ENCODE results near the gene CACNA1B. TPM values are rescaled to one million over a fixed set of nuclear protein-coding genes. Genes with fewer than 3 reads are reported as not detected.

The CACNA1B gene
- total and polyA plus RNA-seq, 7 experiments from 2014 or later, result 0.07 TPM; not detected in 6

- ATAC-seq (no peak), DNase-seq (no peak)
- Histone ChIP-seq H3K36me3 (ENCODE audit: control insufficient read depth in 2 of 3, insufficient read depth in 3 of 3, low read length in 3 of 3) (no peaks in the 10 kb centered on the region), H3K4me1 (ENCODE audit: control insufficient read depth in 2 of 2, insufficient read depth in 2 of 2, low read length in 2 of 2) (no peaks in the 10 kb centered on the region), H3K27me3 (ENCODE audit: control insufficient read depth in 2 of 2, insufficient read depth in 2 of 2, low read length in 2 of 2) (no peaks in the 10 kb centered on the region), H3K27ac (ENCODE audit: low read depth, low read length) (no peak overlapping the region), H3K4me3 (ENCODE audit: low read length) (no peak overlapping the region), H3K9me3 (ENCODE audit: control insufficient read depth in 2 of 3, low read length in 3 of 3) (no peaks in the 10 kb centered on the region)
- Mint-ChIP-seq H3K27me3 (peaks cover 0 to 22% (median 7%) of the 10 kb centered on the region in 5 donors), H3K36me3 (peaks cover 0 to 2% (median 0%) of the 10 kb centered on the region in 5 donors), H3K9me3 (no peaks in the 10 kb centered on the region), H3K27ac (no peak overlapping the region), H3K4me1 (peaks cover 0 to 4% (median 0%) of the 10 kb centered on the region in 7 donors), H3K4me3 (no peak overlapping the region)
- intact Hi-C loops (cut with micrococcal nuclease), result no loop called here
- CTCF ChIA-PET, result no interaction called here
- POLR2A ChIA-PET, result no interaction called here
Measured at GRCh38 chr9:137919649-137920141, 42.1 kb downstream of the CACNA1B start.

DNA sequence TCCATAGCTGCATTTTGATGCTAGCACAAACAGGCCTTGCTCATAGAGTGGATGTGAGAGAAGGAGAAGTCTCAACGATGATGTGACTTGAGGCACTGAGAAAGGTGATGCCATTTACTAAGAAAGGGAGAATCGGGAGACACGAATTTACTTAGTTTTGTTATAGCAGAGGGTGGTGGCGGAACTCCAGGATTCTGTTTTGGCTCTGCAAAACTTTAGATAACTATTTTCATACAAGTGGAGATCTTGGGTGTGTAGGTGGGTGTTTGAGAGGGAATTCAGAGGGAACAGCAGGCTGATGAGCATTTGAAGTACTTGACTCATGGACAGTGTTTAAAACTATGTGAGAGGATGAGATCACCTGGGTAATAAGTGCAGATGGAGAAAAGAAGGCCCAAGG lies 43.2 kb downstream of the CACNA1B start:
- ChIA-PET CTCF (no interaction called here), POLR2A (no interaction called here)
- no peak for ATAC-seq
- DNase-seq, result no peak
- peaks cover 0 to 4% (median 0%) of the 10 kb centered on the region in 7 donors for H3K4me1 Mint-ChIP-seq
- Histone ChIP-seq H3K27ac (ENCODE audit: low read depth, low read length) (no peak overlapping the region), H3K4me1 (ENCODE audit: control insufficient read depth in 2 of 2, insufficient read depth in 2 of 2, low read length in 2 of 2) (no peaks in the 10 kb centered on the region), H3K4me3 (ENCODE audit: low read length) (no peak overlapping the region), H3K27me3 (ENCODE audit: control insufficient read depth in 2 of 2, insufficient read depth in 2 of 2, low read length in 2 of 2) (no peaks in the 10 kb centered on the region), H3K36me3 (ENCODE audit: control insufficient read depth in 2 of 3, insufficient read depth in 3 of 3, low read length in 3 of 3) (no peaks in the 10 kb centered on the region), H3K9me3 (ENCODE audit: control insufficient read depth in 2 of 3, low read length in 3 of 3) (no peaks in the 10 kb centered on the region)
- peaks cover 0 to 2% (median 0%) of the 10 kb centered on the region in 5 donors for H3K36me3 Mint-ChIP-seq
- no peaks in the 10 kb centered on the region for H3K9me3 Mint-ChIP-seq
- peaks cover 0 to 22% (median 7%) of the 10 kb centered on the region in 5 donors for H3K27me3 Mint-ChIP-seq
- no peak overlapping the region for H3K4me3 Mint-ChIP-seq
- intact Hi-C loops (cut with micrococcal nuclease), result no loop called here
- no peak overlapping the region for H3K27ac Mint-ChIP-seq

DNA sequence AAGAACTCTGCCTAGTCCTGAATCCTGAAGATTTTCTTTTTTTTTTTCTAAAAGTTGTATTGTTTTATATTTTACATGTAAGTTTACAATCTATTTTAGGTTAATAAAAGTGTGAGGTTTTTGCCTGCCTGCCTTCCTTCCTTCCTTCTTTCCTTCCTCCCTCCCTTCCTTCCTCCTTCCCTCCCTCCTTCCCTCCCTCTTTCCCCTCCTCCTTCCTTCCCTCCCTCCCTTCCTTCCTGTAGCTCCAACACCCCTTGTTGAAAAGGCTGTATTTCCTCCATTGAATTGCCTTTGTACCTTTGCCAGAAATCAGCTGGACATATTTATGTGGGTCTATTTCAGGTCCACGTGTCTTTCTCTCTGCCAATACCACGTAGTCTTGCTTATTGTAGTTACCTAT lies 46.6 kb downstream of the CACNA1B start:
- peaks cover 0 to 4% (median 0%) of the 10 kb centered on the region in 7 donors for H3K4me1 Mint-ChIP-seq
- no peak for DNase-seq
- no peaks in the 10 kb centered on the region for H3K27me3 ChIP-seq (ENCODE audit: control insufficient read depth in 2 of 2, insufficient read depth in 2 of 2, low read length in 2 of 2)
- intact Hi-C loops (cut with micrococcal nuclease), result no loop called here
- H3K36me3 Mint-ChIP-seq, result peaks cover 0 to 6% (median 0%) of the 10 kb centered on the region in 5 donors
- ChIA-PET POLR2A (no interaction called here), CTCF (no interaction called here)
- no peak overlapping the region for H3K4me3 Mint-ChIP-seq
- H3K27ac Mint-ChIP-seq, result no peak overlapping the region
- H3K4me1 ChIP-seq (ENCODE audit: control insufficient read depth in 2 of 2, insufficient read depth in 2 of 2, low read length in 2 of 2), result no peaks in the 10 kb centered on the region
- no peaks in the 10 kb centered on the region for H3K36me3 ChIP-seq (ENCODE audit: control insufficient read depth in 2 of 3, insufficient read depth in 3 of 3, low read length in 3 of 3)
- peaks cover 0 to 32% (median 20%) of the 10 kb centered on the region in 5 donors for H3K27me3 Mint-ChIP-seq
- no peaks in the 10 kb centered on the region for H3K9me3 ChIP-seq (ENCODE audit: control insufficient read depth in 2 of 3, low read length in 3 of 3)
- no peak for ATAC-seq
- H3K27ac ChIP-seq (ENCODE audit: low read depth, low read length), result no peak overlapping the region
- H3K9me3 Mint-ChIP-seq, result peaks cover 2 to 16% (median 8%) of the 10 kb centered on the region in 11 donors
- no peak overlapping the region for H3K4me3 ChIP-seq (ENCODE audit: low read length)

DNA sequence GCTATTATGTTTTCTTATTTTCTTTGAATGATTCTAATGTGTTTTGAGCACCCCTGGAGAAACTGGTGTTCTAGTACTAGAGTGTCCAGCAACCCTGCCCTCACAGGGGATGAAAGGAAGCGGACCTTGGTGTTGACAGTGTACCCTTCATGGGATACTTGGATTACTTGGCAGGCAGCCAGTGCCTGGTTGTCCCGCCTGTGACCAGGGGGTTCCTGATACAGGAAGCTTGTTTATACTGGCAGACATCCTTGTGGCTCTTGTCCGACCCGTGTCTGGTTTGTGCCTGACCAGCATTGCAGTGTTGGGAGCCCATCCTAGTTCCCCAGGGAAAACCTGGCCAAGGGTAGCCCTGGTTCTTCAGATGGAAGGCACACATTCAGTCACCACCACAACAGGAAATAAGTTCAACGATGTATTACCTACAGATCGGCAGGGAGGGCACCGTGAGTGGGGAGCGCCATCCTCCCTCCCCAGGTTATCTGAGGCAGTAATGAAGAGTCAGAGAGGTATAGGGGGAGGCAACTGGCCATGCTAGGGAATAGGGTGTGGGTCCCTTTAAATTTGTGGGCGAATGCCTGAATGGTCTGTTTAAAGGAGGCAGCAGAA lies 47.3 kb downstream of the CACNA1B start:
- Mint-ChIP-seq H3K4me3 (no peak overlapping the region), H3K9me3 (peaks cover 2 to 16% (median 8%) of the 10 kb centered on the region in 11 donors), H3K36me3 (peaks cover 0 to 6% (median 0%) of the 10 kb centered on the region in 5 donors), H3K27ac (no peak overlapping the region), H3K4me1 (peaks cover 0 to 4% (median 0%) of the 10 kb centered on the region in 7 donors), H3K27me3 (peaks cover 0 to 32% (median 15%) of the 10 kb centered on the region in 5 donors)
- Histone ChIP-seq H3K4me3 (ENCODE audit: low read length) (no peak overlapping the region), H3K27ac (ENCODE audit: low read depth, low read length) (no peak overlapping the region), H3K4me1 (ENCODE audit: control insufficient read depth in 2 of 2, insufficient read depth in 2 of 2, low read length in 2 of 2) (no peaks in the 10 kb centered on the region), H3K9me3 (ENCODE audit: control insufficient read depth in 2 of 3, low read length in 3 of 3) (no peaks in the 10 kb centered on the region), H3K36me3 (ENCODE audit: control insufficient read depth in 2 of 3, insufficient read depth in 3 of 3, low read length in 3 of 3) (no peaks in the 10 kb centered on the region), H3K27me3 (ENCODE audit: control insufficient read depth in 2 of 2, insufficient read depth in 2 of 2, low read length in 2 of 2) (no peaks in the 10 kb centered on the region)
- intact Hi-C loops (cut with micrococcal nuclease), result no loop called here
- no peak for DNase-seq
- POLR2A ChIA-PET, result no interaction called here
- CTCF ChIA-PET, result no interaction called here
- no peak for ATAC-seq

DNA sequence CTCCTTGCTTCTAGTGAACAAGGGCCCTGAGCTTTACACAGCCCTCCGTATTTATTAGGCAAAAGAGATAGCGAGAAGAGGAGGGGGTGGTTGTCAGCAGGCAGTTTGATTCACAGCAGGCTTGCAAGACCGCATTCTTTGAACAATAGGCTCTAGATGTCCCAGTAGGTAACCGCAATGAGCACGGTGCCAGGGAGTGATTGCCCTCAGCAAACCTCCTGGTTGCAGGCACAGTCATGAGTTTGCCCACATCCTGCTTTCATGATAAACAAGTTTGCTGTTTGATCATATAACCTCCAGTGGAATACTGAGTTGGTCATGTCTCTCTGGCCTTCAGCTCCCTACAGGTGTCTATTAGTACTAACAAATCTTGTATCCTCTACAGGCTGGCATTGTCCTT lies 66.1 kb downstream of the CACNA1B start:
- POLR2A ChIA-PET, result no interaction called here
- no peaks in the 10 kb centered on the region for H3K27me3 ChIP-seq (ENCODE audit: control insufficient read depth in 2 of 2, insufficient read depth in 2 of 2, low read length in 2 of 2)
- intact Hi-C loops (cut with micrococcal nuclease), result no loop called here
- no peak overlapping the region for H3K4me3 ChIP-seq (ENCODE audit: low read length)
- ATAC-seq (no peak), DNase-seq (no peak)
- H3K27ac Mint-ChIP-seq, result peak overlapping the region in 1 of 9 donors; percentile 6
- H3K4me1 Mint-ChIP-seq, result peaks cover 0 to 1% (median 0%) of the 10 kb centered on the region in 7 donors
- CTCF ChIA-PET, result no interaction called here
- H3K9me3 Mint-ChIP-seq, result peaks cover 9 to 66% (median 18%) of the 10 kb centered on the region in 11 donors
- H3K9me3 ChIP-seq (ENCODE audit: control insufficient read depth in 2 of 3, low read length in 3 of 3), result peaks cover 0 to 31% (median 7%) of the 10 kb centered on the region in 3 experiments
- H3K36me3 Mint-ChIP-seq, result peaks cover 0 to 6% (median 2%) of the 10 kb centered on the region in 5 donors
- H3K36me3 ChIP-seq (ENCODE audit: control insufficient read depth in 2 of 3, insufficient read depth in 3 of 3, low read length in 3 of 3), result no peaks in the 10 kb centered on the region
- H3K4me1 ChIP-seq (ENCODE audit: control insufficient read depth in 2 of 2, insufficient read depth in 2 of 2, low read length in 2 of 2), result no peaks in the 10 kb centered on the region
- no peak overlapping the region for H3K4me3 Mint-ChIP-seq
- peaks cover 0 to 7% (median 4%) of the 10 kb centered on the region in 5 donors for H3K27me3 Mint-ChIP-seq
- H3K27ac ChIP-seq (ENCODE audit: low read depth, low read length), result no peak overlapping the region

DNA sequence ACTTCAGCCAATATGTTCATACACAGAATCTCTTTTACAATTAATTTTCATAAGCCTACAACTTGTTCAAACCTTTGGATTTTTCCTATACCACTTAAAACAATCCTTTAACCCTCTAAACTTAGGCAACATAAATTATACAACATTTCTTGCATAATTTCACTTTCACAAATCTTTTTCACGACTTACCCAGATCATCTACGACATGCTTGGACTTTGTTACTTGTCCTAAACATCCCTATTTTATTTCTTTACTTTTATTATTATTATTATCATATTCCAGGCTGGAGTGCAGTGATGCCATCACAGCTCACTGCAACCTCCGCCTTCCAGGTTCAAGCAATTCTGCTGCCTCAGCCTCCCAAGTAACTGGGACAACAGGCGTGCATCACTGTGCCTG lies 68.0 kb downstream of the CACNA1B start:
- Mint-ChIP-seq H3K27ac (no peak overlapping the region), H3K36me3 (peaks cover 0 to 6% (median 2%) of the 10 kb centered on the region in 5 donors), H3K4me1 (peaks cover 0 to 1% (median 0%) of the 10 kb centered on the region in 7 donors), H3K9me3 (peaks cover 9 to 59% (median 18%) of the 10 kb centered on the region in 11 donors), H3K4me3 (no peak overlapping the region), H3K27me3 (peaks cover 0 to 5% (median 0%) of the 10 kb centered on the region in 5 donors)
- ChIA-PET CTCF (no interaction called here), POLR2A (no interaction called here)
- H3K27me3 ChIP-seq (ENCODE audit: control insufficient read depth in 2 of 2, insufficient read depth in 2 of 2, low read length in 2 of 2), result no peaks in the 10 kb centered on the region
- no peak overlapping the region for H3K4me3 ChIP-seq (ENCODE audit: low read length)
- ATAC-seq, result no peak
- H3K4me1 ChIP-seq (ENCODE audit: control insufficient read depth in 2 of 2, insufficient read depth in 2 of 2, low read length in 2 of 2), result no peaks in the 10 kb centered on the region
- no peak for DNase-seq
- no peaks in the 10 kb centered on the region for H3K36me3 ChIP-seq (ENCODE audit: control insufficient read depth in 2 of 3, insufficient read depth in 3 of 3, low read length in 3 of 3)
- intact Hi-C loops (cut with micrococcal nuclease), result no loop called here
- H3K27ac ChIP-seq (ENCODE audit: low read depth, low read length), result no peak overlapping the region
- H3K9me3 ChIP-seq (ENCODE audit: control insufficient read depth in 2 of 3, low read length in 3 of 3), result peaks cover 0 to 31% (median 7%) of the 10 kb centered on the region in 3 experiments

- H3K4me3 Mint-ChIP-seq, result no peak overlapping the region
Measured at GRCh38 chr9:137946993-137947392, 69.4 kb downstream of the CACNA1B start.

More at GRCh38 chr9:137946993-137947392, 69.4 kb downstream of the CACNA1B start:
- peaks cover 0 to 3% (median 2%) of the 10 kb centered on the region in 5 donors for H3K36me3 Mint-ChIP-seq
- DNase-seq (no peak), ATAC-seq (no peak)
- no peak overlapping the region for H3K27ac Mint-ChIP-seq
- no peaks in the 10 kb centered on the region for H3K27me3 Mint-ChIP-seq
- ChIA-PET POLR2A (no interaction called here), CTCF (no interaction called here)
- peaks cover 9 to 51% (median 15%) of the 10 kb centered on the region in 11 donors for H3K9me3 Mint-ChIP-seq
- no peak overlapping the region for H3K27ac ChIP-seq (ENCODE audit: low read depth, low read length)
- no peaks in the 10 kb centered on the region for H3K36me3 ChIP-seq (ENCODE audit: control insufficient read depth in 2 of 3, insufficient read depth in 3 of 3, low read length in 3 of 3)
- no peaks in the 10 kb centered on the region for H3K4me1 ChIP-seq (ENCODE audit: control insufficient read depth in 2 of 2, insufficient read depth in 2 of 2, low read length in 2 of 2)
- no peak overlapping the region for H3K4me3 ChIP-seq (ENCODE audit: low read length)
- peaks cover 0 to 1% (median 0%) of the 10 kb centered on the region in 7 donors for H3K4me1 Mint-ChIP-seq
- H3K27me3 ChIP-seq (ENCODE audit: control insufficient read depth in 2 of 2, insufficient read depth in 2 of 2, low read length in 2 of 2), result no peaks in the 10 kb centered on the region
- intact Hi-C loops (cut with micrococcal nuclease), result no loop called here
- H3K9me3 ChIP-seq (ENCODE audit: control insufficient read depth in 2 of 3, low read length in 3 of 3), result peaks cover 0 to 31% (median 7%) of the 10 kb centered on the region in 3 experiments

Data from naive thymus-derived CD4-positive, alpha-beta T cell (primary cell).